ENCODE results near the gene CARHSP1.

Gene CARHSP1

GRCh38 chr16:8853150-8853549 lies 15.7 kb downstream of the CARHSP1 start:
- no peak overlapping the region for H2AK5ac ChIP-seq (ENCODE audit: low read length)
- H3K9ac ChIP-seq (ENCODE audit: low read length), result no peak overlapping the region
- no peak overlapping the region for H3K23ac ChIP-seq (ENCODE audit: low read length)
- H3K27me3 ChIP-seq (ENCODE audit: insufficient read depth, low read length, poor library complexity), result no peaks in the 10 kb centered on the region
- no peaks in the 10 kb centered on the region for H3K4me1 ChIP-seq (ENCODE audit: control insufficient read depth, low read depth, low read length)
- no peak overlapping the region for H3K56ac ChIP-seq (ENCODE audit: low read length)
- H3K36me3 ChIP-seq (ENCODE audit: control insufficient read depth, insufficient read depth, low read length), result peaks cover 17% of the 10 kb centered on the region
- no peak overlapping the region for H4K5ac ChIP-seq (ENCODE audit: low read length)
- peaks cover 2% of the 10 kb centered on the region for H3K79me1 ChIP-seq (ENCODE audit: low read length)
- WGBS (ENCODE audit: extremely low coverage, insufficient coverage, low lambda C conversion rate), result no CpG with 5 or more reads among the region's 7 CpGs
- no peak overlapping the region for H3K4me2 ChIP-seq (ENCODE audit: low read length)
- H2BK15ac ChIP-seq (replicated peaks; ENCODE audit: low read depth), result no peak overlapping the region
- DNase-seq, result no peak
- H2BK5ac ChIP-seq (ENCODE audit: low read length), result no peak overlapping the region
- H3K27ac ChIP-seq (ENCODE audit: low read depth, low read length), result no peak overlapping the region
- H4K8ac ChIP-seq (ENCODE audit: low read depth, low read length), result no peak overlapping the region
- no peak overlapping the region for H3K18ac ChIP-seq (ENCODE audit: low read length)
- no peak overlapping the region for H3K4ac ChIP-seq (ENCODE audit: low read depth, low read length)
- no peak overlapping the region for H2BK120ac ChIP-seq (ENCODE audit: low read depth, low read length)
- H3K79me2 ChIP-seq (ENCODE audit: control insufficient read depth, insufficient read depth, low read length), result no peaks in the 10 kb centered on the region
- H3K4me3 ChIP-seq (ENCODE audit: low read length), result no peak overlapping the region

GRCh38 chr16:8852534-8852933 lies 16.3 kb downstream of the CARHSP1 start:
- Histone ChIP-seq H3K4me2 (ENCODE audit: low read length) (no peak overlapping the region), H3K27ac (ENCODE audit: low read depth, low read length) (no peak overlapping the region), H3K4me3 (ENCODE audit: low read length) (no peak overlapping the region), H2BK120ac (ENCODE audit: low read depth, low read length) (no peak overlapping the region), H3K18ac (ENCODE audit: low read length) (no peak overlapping the region), H3K79me2 (ENCODE audit: control insufficient read depth, insufficient read depth, low read length) (no peaks in the 10 kb centered on the region), H3K36me3 (ENCODE audit: control insufficient read depth, insufficient read depth, low read length) (peaks cover 16% of the 10 kb centered on the region), H4K8ac (ENCODE audit: low read depth, low read length) (no peak overlapping the region), H3K79me1 (ENCODE audit: low read length) (no peaks in the 10 kb centered on the region), H2AK5ac (ENCODE audit: low read length) (no peak overlapping the region), H2BK15ac (replicated peaks; ENCODE audit: low read depth) (no peak overlapping the region), H4K5ac (ENCODE audit: low read length) (no peak overlapping the region), H3K56ac (ENCODE audit: low read length) (no peak overlapping the region), H3K4me1 (ENCODE audit: control insufficient read depth, low read depth, low read length) (no peaks in the 10 kb centered on the region), H2BK5ac (ENCODE audit: low read length) (no peak overlapping the region), H3K9ac (ENCODE audit: low read length) (no peak overlapping the region), H3K4ac (ENCODE audit: low read depth, low read length) (no peak overlapping the region), H3K27me3 (ENCODE audit: insufficient read depth, low read length, poor library complexity) (no peaks in the 10 kb centered on the region), H3K23ac (ENCODE audit: low read length) (no peak overlapping the region)
- no CpG with 5 or more reads among the region's 8 CpGs for WGBS (ENCODE audit: extremely low coverage, insufficient coverage, low lambda C conversion rate)
- DNase-seq, result no peak

- Histone ChIP-seq H3K4me2 (ENCODE audit: low read length) (no peak overlapping the region), H3K4me1 (ENCODE audit: control insufficient read depth, low read depth, low read length) (no peaks in the 10 kb centered on the region), H3K56ac (ENCODE audit: low read length) (no peak overlapping the region), H3K4ac (ENCODE audit: low read depth, low read length) (no peak overlapping the region), H2AK5ac (ENCODE audit: low read length) (no peak overlapping the region), H3K27ac (ENCODE audit: low read depth, low read length) (no peak overlapping the region), H3K79me1 (ENCODE audit: low read length) (no peaks in the 10 kb centered on the region), H4K5ac (ENCODE audit: low read length) (no peak overlapping the region), H3K36me3 (ENCODE audit: control insufficient read depth, insufficient read depth, low read length) (peaks cover 14% of the 10 kb centered on the region), H3K18ac (ENCODE audit: low read length) (no peak overlapping the region), H3K27me3 (ENCODE audit: insufficient read depth, low read length, poor library complexity) (no peaks in the 10 kb centered on the region), H3K4me3 (ENCODE audit: low read length) (no peak overlapping the region), H3K9ac (ENCODE audit: low read length) (no peak overlapping the region), H2BK15ac (replicated peaks; ENCODE audit: low read depth) (no peak overlapping the region), H4K8ac (ENCODE audit: low read depth, low read length) (no peak overlapping the region), H3K79me2 (ENCODE audit: control insufficient read depth, insufficient read depth, low read length) (no peaks in the 10 kb centered on the region), H2BK5ac (ENCODE audit: low read length) (no peak overlapping the region), H2BK120ac (ENCODE audit: low read depth, low read length) (no peak overlapping the region), H3K23ac (ENCODE audit: low read length) (no peak overlapping the region)
- DNase-seq, result no peak
- no CpG with 5 or more reads among the region's 8 CpGs for WGBS (ENCODE audit: extremely low coverage, insufficient coverage, low lambda C conversion rate)
Measured at GRCh38 chr16:8851761-8852403, 16.9 kb downstream of the CARHSP1 start.

- Histone ChIP-seq H3K9ac (ENCODE audit: low read length) (no peak overlapping the region), H3K79me1 (ENCODE audit: low read length) (peaks cover 6% of the 10 kb centered on the region), H2AK5ac (ENCODE audit: low read length) (no peak overlapping the region), H3K4ac (ENCODE audit: low read depth, low read length) (no peak overlapping the region), H2BK15ac (replicated peaks; ENCODE audit: low read depth) (no peak overlapping the region), H3K23ac (ENCODE audit: low read length) (no peak overlapping the region), H3K36me3 (ENCODE audit: control insufficient read depth, insufficient read depth, low read length) (peaks cover 12% of the 10 kb centered on the region), H3K56ac (ENCODE audit: low read length) (no peak overlapping the region), H2BK120ac (ENCODE audit: low read depth, low read length) (no peak overlapping the region), H3K4me1 (ENCODE audit: control insufficient read depth, low read depth, low read length) (no peaks in the 10 kb centered on the region), H3K27ac (ENCODE audit: low read depth, low read length) (no peak overlapping the region), H3K18ac (ENCODE audit: low read length) (no peak overlapping the region), H3K4me2 (ENCODE audit: low read length) (no peak overlapping the region), H3K79me2 (ENCODE audit: control insufficient read depth, insufficient read depth, low read length) (no peaks in the 10 kb centered on the region), H3K4me3 (ENCODE audit: low read length) (no peak overlapping the region), H3K27me3 (ENCODE audit: insufficient read depth, low read length, poor library complexity) (no peaks in the 10 kb centered on the region), H2BK5ac (ENCODE audit: low read length) (no peak overlapping the region), H4K8ac (ENCODE audit: low read depth, low read length) (no peak overlapping the region), H4K5ac (ENCODE audit: low read length) (no peak overlapping the region)
- WGBS (ENCODE audit: extremely low coverage, insufficient coverage, low lambda C conversion rate), result no CpG with 5 or more reads among the region's 11 CpGs
- DNase-seq, result no peak
Measured at GRCh38 chr16:8850279-8850885, 18.4 kb downstream of the CARHSP1 start.

- Histone ChIP-seq H2BK5ac (ENCODE audit: low read length) (no peak overlapping the region), H3K4me3 (ENCODE audit: low read length) (no peak overlapping the region), H3K79me1 (ENCODE audit: low read length) (peaks cover 7% of the 10 kb centered on the region), H3K27me3 (ENCODE audit: insufficient read depth, low read length, poor library complexity) (no peaks in the 10 kb centered on the region), H2BK120ac (ENCODE audit: low read depth, low read length) (no peak overlapping the region), H3K27ac (ENCODE audit: low read depth, low read length) (no peak overlapping the region), H4K5ac (ENCODE audit: low read length) (no peak overlapping the region), H3K56ac (ENCODE audit: low read length) (no peak overlapping the region), H3K23ac (ENCODE audit: low read length) (no peak overlapping the region), H3K4me1 (ENCODE audit: control insufficient read depth, low read depth, low read length) (no peaks in the 10 kb centered on the region), H3K18ac (ENCODE audit: low read length) (no peak overlapping the region), H3K4ac (ENCODE audit: low read depth, low read length) (no peak overlapping the region), H3K79me2 (ENCODE audit: control insufficient read depth, insufficient read depth, low read length) (peaks cover 2% of the 10 kb centered on the region), H3K9ac (ENCODE audit: low read length) (no peak overlapping the region), H3K36me3 (ENCODE audit: control insufficient read depth, insufficient read depth, low read length) (peaks cover 11% of the 10 kb centered on the region), H3K4me2 (ENCODE audit: low read length) (no peak overlapping the region), H2AK5ac (ENCODE audit: low read length) (no peak overlapping the region), H2BK15ac (replicated peaks; ENCODE audit: low read depth) (no peak overlapping the region), H4K8ac (ENCODE audit: low read depth, low read length) (no peak overlapping the region)
- DNase-seq, result no peak
- no CpG with 5 or more reads among the region's 19 CpGs for WGBS (ENCODE audit: extremely low coverage, insufficient coverage, low lambda C conversion rate)
Measured at GRCh38 chr16:8849411-8850011, 19.3 kb downstream of the CARHSP1 start.

All from mesendoderm (in vitro differentiated cells).